H1 (cell line): Measurements from ENCODE around the gene KIF26B. TPM values are rescaled to one million over a fixed set of nuclear protein-coding genes. Genes with fewer than 3 reads are reported as not detected.

Experiments
- KDM5A ChIP-seq: fragments of 200-600 bp; IDR thresholded peaks from 2 replicates; pipeline ENCODE4 v1.7.1; 2012; ENCODE audit warnings: mild to moderate bottlenecking, low read length, inconsistent platforms, mixed read lengths
- polyA plus RNA-seq, 7 experiments: library from polyadenylated mRNA; depleted of rRNA in 3 of 7; stranded (reverse) in 5 of 7; unstranded in 2 of 7; fragments of >200 nt in 5 of 7; fragments of 200-250 nt in 2 of 7; gene quantifications; 1 replicate in 5 of 7; 2 replicates in 1 of 7; 4 replicates in 1 of 7; pipeline versions ENCODE4 v1.2.1 to v1.2.3, GENCODE V29; 2011 to 2013; ENCODE audit warnings: missing spikeins in 2 of 7, mixed read lengths in 2 of 7
- total RNA-seq: library from RNA; stranded (reverse); fragmentation: NEBNext Ultra II Directional; extraction: Animal tissue kit (Norgen Biotek cat#: 25700); gene quantifications from 2 replicates; pipeline ENCODE4 v1.2.1, GENCODE V29; 2021

KIF26B gene
- total and polyA plus RNA-seq, 2 of the 8 experiments (the other 6 are each of a cell fraction or from before 2014, with no cell fraction given): 0.06 to 0.28 TPM

GRCh38 chr1:245142171-245142798 is 12.5 kb upstream of the KIF26B start (continued):
- no peak for TF ChIP-seq KDM5A
